GM12891 (cell line): ENCODE measurements around the gene RAB41.

Source experiments
- POLR2A ChIP-seq: IDR thresholded peaks from 2 replicates; pipeline ENCODE4 v1.6.1; 2011; ENCODE audit warnings: low read depth, low read length, control low read depth
- TAF1 ChIP-seq: IDR thresholded peaks from 2 replicates; pipeline ENCODE4 v1.6.1; 2011; ENCODE audit warnings: low read depth, low read length, control low read depth

DNA sequence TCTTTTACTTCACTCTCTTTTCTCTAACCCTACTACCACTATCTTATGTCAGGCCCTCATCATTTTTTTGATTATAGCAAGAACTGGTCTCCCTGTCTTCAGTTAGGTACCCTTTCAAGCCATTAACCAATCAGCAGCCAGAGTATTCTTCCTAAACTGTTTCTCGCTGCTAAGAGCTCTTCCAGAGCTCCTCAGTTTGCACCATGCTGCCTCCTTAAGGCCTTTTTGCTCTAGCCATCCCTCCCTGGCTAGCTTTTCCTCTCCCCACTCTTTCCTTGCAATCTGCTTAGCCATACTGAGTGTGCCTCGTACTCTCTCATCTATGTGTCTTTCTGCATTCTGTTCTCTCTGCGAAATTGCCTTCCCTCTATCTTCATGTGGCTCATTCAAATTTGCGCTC lies 40.8 kb downstream of the RAB41 start:
- TF ChIP-seq POLR2A: no peak
- TF ChIP-seq TAF1: no peak
